GM23338 (cell line): Measurements from ENCODE around the gene AGRN.
"Not testable (repeated sequence)": the region's sequence is repeated elsewhere in the genome, so short reads cannot be mapped to it uniquely, and the experiment has no call there.

Source experiments
- CREB1 ChIP-seq: fragments of 250-450 bp; sonication (Bioruptor Pico); IDR thresholded peaks from 2 replicates; pipeline ENCODE4 v1.5.0; 2020; ENCODE audit warnings: low read depth, mild to moderate bottlenecking, moderate library complexity
- EZH2 ChIP-seq: fragments of 200-600 bp; sonication (generic); IDR thresholded peaks from one replicate; pipeline ENCODE4 v1.8.0; 2017; ENCODE audit warnings: antibody characterized with exemption, mild to moderate bottlenecking, low read depth; ENCODE audit not compliant: unreplicated experiment
- EZH2phosphoT487 ChIP-seq: fragments of 200-600 bp; sonication (generic); IDR thresholded peaks from one replicate; pipeline ENCODE4 v1.8.1; 2018; ENCODE audit warnings: antibody characterized with exemption; ENCODE audit not compliant: unreplicated experiment
- POLR2AphosphoS5 ChIP-seq: IDR thresholded peaks from 2 replicates; pipeline ENCODE4 v1.6.1; 2016; ENCODE audit warnings: antibody characterized with exemption, low read depth
- STAT1 ChIP-seq: IDR thresholded peaks from one replicate; pipeline ENCODE4 v1.6.1; 2016; ENCODE audit warnings: antibody characterized with exemption; ENCODE audit not compliant: unreplicated experiment
- TF ChIP-seq, protein P1 (sequence below), 2 experiments: fragments of 200-600 bp in 1 of 2; sonication (generic) in 1 of 2; conservative IDR thresholded peaks; 2 replicates each; pipeline versions ENCODE4 v1.5.1 to v1.6.1; 2016 to 2017; ENCODE audit warnings: antibody characterized with exemption in 2 of 2, low read depth in 2 of 2, mild to moderate bottlenecking in 2 of 2, moderate library complexity in 1 of 2
- TF ChIP-seq, protein P2 (sequence below): IDR thresholded peaks from one replicate; pipeline ENCODE4 v1.6.1; 2018; ENCODE audit warnings: antibody characterized with exemption; ENCODE audit not compliant: unreplicated experiment

DNA sequence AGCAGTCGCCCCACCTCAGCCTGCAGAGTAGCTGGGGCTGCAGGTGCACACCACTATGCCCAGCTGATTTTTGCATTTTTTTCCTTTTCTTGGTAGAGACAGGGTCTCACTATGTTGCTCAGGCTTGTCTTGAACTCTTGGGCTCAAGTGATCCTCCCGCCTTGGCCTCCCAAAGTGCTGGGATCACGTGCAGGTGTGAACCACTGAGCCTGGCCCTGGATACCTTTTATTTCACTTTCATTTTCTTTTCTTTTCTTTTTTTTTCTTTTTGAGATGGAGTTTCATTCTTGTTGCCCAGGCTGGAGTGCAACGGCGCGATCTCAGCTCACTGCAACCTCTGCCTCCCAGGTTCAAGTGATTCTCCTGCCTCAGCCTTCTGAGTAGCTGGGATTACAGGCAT is 28.6 kb upstream of the AGRN start:
- TF ChIP-seq EZH2; EZH2phosphoT487; POLR2AphosphoS5; CREB1 (CRISPR knock-in tag); STAT1: not testable (repeated sequence)
- TF ChIP-seq, protein P1, sequence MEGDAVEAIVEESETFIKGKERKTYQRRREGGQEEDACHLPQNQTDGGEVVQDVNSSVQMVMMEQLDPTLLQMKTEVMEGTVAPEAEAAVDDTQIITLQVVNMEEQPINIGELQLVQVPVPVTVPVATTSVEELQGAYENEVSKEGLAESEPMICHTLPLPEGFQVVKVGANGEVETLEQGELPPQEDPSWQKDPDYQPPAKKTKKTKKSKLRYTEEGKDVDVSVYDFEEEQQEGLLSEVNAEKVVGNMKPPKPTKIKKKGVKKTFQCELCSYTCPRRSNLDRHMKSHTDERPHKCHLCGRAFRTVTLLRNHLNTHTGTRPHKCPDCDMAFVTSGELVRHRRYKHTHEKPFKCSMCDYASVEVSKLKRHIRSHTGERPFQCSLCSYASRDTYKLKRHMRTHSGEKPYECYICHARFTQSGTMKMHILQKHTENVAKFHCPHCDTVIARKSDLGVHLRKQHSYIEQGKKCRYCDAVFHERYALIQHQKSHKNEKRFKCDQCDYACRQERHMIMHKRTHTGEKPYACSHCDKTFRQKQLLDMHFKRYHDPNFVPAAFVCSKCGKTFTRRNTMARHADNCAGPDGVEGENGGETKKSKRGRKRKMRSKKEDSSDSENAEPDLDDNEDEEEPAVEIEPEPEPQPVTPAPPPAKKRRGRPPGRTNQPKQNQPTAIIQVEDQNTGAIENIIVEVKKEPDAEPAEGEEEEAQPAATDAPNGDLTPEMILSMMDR (conservative IDR thresholded peaks at IDR 0.05; ENCODE audit: low read depth in 2 of 2) = not testable (repeated sequence)
- TF ChIP-seq, protein P2, sequence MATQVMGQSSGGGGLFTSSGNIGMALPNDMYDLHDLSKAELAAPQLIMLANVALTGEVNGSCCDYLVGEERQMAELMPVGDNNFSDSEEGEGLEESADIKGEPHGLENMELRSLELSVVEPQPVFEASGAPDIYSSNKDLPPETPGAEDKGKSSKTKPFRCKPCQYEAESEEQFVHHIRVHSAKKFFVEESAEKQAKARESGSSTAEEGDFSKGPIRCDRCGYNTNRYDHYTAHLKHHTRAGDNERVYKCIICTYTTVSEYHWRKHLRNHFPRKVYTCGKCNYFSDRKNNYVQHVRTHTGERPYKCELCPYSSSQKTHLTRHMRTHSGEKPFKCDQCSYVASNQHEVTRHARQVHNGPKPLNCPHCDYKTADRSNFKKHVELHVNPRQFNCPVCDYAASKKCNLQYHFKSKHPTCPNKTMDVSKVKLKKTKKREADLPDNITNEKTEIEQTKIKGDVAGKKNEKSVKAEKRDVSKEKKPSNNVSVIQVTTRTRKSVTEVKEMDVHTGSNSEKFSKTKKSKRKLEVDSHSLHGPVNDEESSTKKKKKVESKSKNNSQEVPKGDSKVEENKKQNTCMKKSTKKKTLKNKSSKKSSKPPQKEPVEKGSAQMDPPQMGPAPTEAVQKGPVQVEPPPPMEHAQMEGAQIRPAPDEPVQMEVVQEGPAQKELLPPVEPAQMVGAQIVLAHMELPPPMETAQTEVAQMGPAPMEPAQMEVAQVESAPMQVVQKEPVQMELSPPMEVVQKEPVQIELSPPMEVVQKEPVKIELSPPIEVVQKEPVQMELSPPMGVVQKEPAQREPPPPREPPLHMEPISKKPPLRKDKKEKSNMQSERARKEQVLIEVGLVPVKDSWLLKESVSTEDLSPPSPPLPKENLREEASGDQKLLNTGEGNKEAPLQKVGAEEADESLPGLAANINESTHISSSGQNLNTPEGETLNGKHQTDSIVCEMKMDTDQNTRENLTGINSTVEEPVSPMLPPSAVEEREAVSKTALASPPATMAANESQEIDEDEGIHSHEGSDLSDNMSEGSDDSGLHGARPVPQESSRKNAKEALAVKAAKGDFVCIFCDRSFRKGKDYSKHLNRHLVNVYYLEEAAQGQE = not testable (repeated sequence)
